Loucy (cell line): Measurements from ENCODE around the gene PCNT.
"Not testable (repeated sequence)": the region's sequence is repeated elsewhere in the genome, so short reads cannot be mapped to it uniquely, and the experiment has no call there.

Experiments used
- H2AFZ ChIP-seq: fragments of 200-600 bp; sonication (generic); 2 replicates; pipeline ENCODE4 v1.6.0; 2016; ENCODE audit warnings: antibody characterized with exemption, mild to moderate bottlenecking, low read length, moderate library complexity
- H3F3A ChIP-seq: fragments of 200-600 bp; 2 replicates; pipeline ENCODE4 v1.6.0; 2016; ENCODE audit warnings: antibody characterized with exemption, low read depth, mild to moderate bottlenecking
- H3K27me3 ChIP-seq: fragments of 200-600 bp; sonication (generic); 2 replicates; pipeline ENCODE4 v1.6.1; 2014; ENCODE audit warnings: low read length, mild to moderate bottlenecking; ENCODE audit not compliant: insufficient read depth, poor library complexity, severe bottlenecking
- H3K36me3 ChIP-seq: fragments of 200-600 bp; sonication (generic); 2 replicates; pipeline ENCODE4 v1.6.1; 2016; ENCODE audit warnings: low read length; ENCODE audit not compliant: insufficient read depth
- H3K4me1 ChIP-seq: fragments of 200-600 bp; sonication (generic); 2 replicates; pipeline ENCODE4 v1.5.1; 2014; ENCODE audit warnings: low read length, mild to moderate bottlenecking; ENCODE audit not compliant: insufficient read depth, poor library complexity, severe bottlenecking
- H3K4me2 ChIP-seq: fragments of 200-600 bp; sonication (generic); 2 replicates; pipeline ENCODE4 v1.6.0; 2014; ENCODE audit warnings: antibody characterized with exemption, low read length, low read depth, mild to moderate bottlenecking; ENCODE audit not compliant: poor library complexity, severe bottlenecking
- H3K4me3 ChIP-seq: fragments of 200-600 bp; sonication (generic); 2 replicates; pipeline ENCODE4 v1.5.1; 2014; ENCODE audit warnings: low read length, mild to moderate bottlenecking, mixed read lengths; ENCODE audit not compliant: poor library complexity, severe bottlenecking
- H3K79me2 ChIP-seq: fragments of 200-600 bp; sonication (generic); 2 replicates; pipeline ENCODE4 v1.6.1; 2014; ENCODE audit warnings: low read length; ENCODE audit not compliant: insufficient read depth
- H3K9ac ChIP-seq: fragments of 200-600 bp; sonication (generic); 2 replicates; pipeline ENCODE4 v1.6.0; 2014; ENCODE audit warnings: mild to moderate bottlenecking, low read depth, low read length, moderate library complexity; ENCODE audit not compliant: poor library complexity, severe bottlenecking
- H3K9me2 ChIP-seq: fragments of 200-600 bp; sonication (generic); replicated peaks from 2 replicates; pipeline ENCODE4 v1.6.1; 2016; ENCODE audit warnings: low read depth, low read length, mixed read lengths
- H3K9me3 ChIP-seq: fragments of 200-600 bp; sonication (generic); 2 replicates; pipeline ENCODE4 v1.6.1; 2014; ENCODE audit warnings: mild to moderate bottlenecking, antibody characterized with exemption, low read length, low read depth; ENCODE audit not compliant: insufficient read depth
- H4K20me1 ChIP-seq: fragments of 200-600 bp; sonication (generic); 2 replicates; pipeline ENCODE4 v1.6.0; 2014; ENCODE audit warnings: antibody characterized with exemption, low read length, mild to moderate bottlenecking; ENCODE audit not compliant: insufficient read depth, poor library complexity, severe bottlenecking
- CTCF ChIP-seq: fragments of 200-600 bp; sonication (generic); conservative IDR thresholded peaks from 2 replicates; pipeline ENCODE4 v1.5.1; 2014; ENCODE audit warnings: mild to moderate bottlenecking, antibody characterized with exemption, low read length
- EZH2phosphoT487 ChIP-seq: fragments of 200-600 bp; IDR thresholded peaks from 2 replicates; pipeline ENCODE4 v1.6.1; 2018; ENCODE audit warnings: antibody characterized with exemption, mild to moderate bottlenecking, moderate library complexity, borderline replicate concordance

Gene PCNT

GRCh38 chr21:46443910-46444309 lies 120.0 kb downstream of the PCNT start:
- H3K9ac ChIP-seq = no peak overlapping the region
- H3K36me3 ChIP-seq = peaks cover 56% of the 10 kb centered on the region
- TF ChIP-seq CTCF (no peak), EZH2phosphoT487 (no peak)

GRCh38 chr21:46448108-46448507 lies 124.2 kb downstream of the PCNT start:
- H3K9me2 ChIP-seq = no peaks in the 10 kb centered on the region
- no peak overlapping the region for H3K4me2 ChIP-seq
- H3K36me3 ChIP-seq = peaks cover 14% of the 10 kb centered on the region; the same call in 1 of the 2 replicates

More at GRCh38 chr21:46443910-46444309, 120.0 kb downstream of the PCNT start:
- no peaks in the 10 kb centered on the region for H3F3A ChIP-seq
- no peak overlapping the region for H2AFZ ChIP-seq
- H3K79me2 ChIP-seq = no peaks in the 10 kb centered on the region
- H3K9me3 ChIP-seq = peaks cover 8% of the 10 kb centered on the region; the same call in 1 of the 2 replicates
- H3K9me2 ChIP-seq = no peaks in the 10 kb centered on the region
- no peak overlapping the region for H3K4me2 ChIP-seq
- H4K20me1 ChIP-seq = no peaks in the 10 kb centered on the region
- no peak overlapping the region for H3K4me3 ChIP-seq
- no peaks in the 10 kb centered on the region for H3K27me3 ChIP-seq
- H3K4me1 ChIP-seq = no peaks in the 10 kb centered on the region

GRCh38 chr21:46448855-46449254 lies 124.9 kb downstream of the PCNT start:
- not testable (repeated sequence) for H3K27me3 ChIP-seq, H3K4me2 ChIP-seq, H3K79me2 ChIP-seq, H3K9me2 ChIP-seq, H3K4me1 ChIP-seq, H3K36me3 ChIP-seq, H2AFZ ChIP-seq, H3F3A ChIP-seq, H4K20me1 ChIP-seq, H3K4me3 ChIP-seq, H3K9ac ChIP-seq
- peaks cover 12% of the 10 kb centered on the region; the same call in 1 of the 2 replicates for H3K9me3 ChIP-seq

More at GRCh38 chr21:46448108-46448507, 124.2 kb downstream of the PCNT start:
- Histone ChIP-seq H3K9me3 (peaks cover 12% of the 10 kb centered on the region; the same call in 1 of the 2 replicates), H3K4me3 (no peak overlapping the region), H3F3A (no peaks in the 10 kb centered on the region), H3K79me2 (no peaks in the 10 kb centered on the region), H3K27me3 (no peaks in the 10 kb centered on the region), H2AFZ (no peak overlapping the region), H3K9ac (no peak overlapping the region), H3K4me1 (no peaks in the 10 kb centered on the region), H4K20me1 (no peaks in the 10 kb centered on the region)
- TF ChIP-seq CTCF (no peak), EZH2phosphoT487 (no peak)

GRCh38 chr21:46452710-46453109 lies 128.8 kb downstream of the PCNT start:
- peaks cover 12% of the 10 kb centered on the region; the same call in 1 of the 2 replicates for H3K9me3 ChIP-seq
- no peak overlapping the region for H3K9ac ChIP-seq
- no peaks in the 10 kb centered on the region for H3K36me3 ChIP-seq
- no peak overlapping the region for H2AFZ ChIP-seq
- peaks cover 23% of the 10 kb centered on the region for H3K79me2 ChIP-seq
- H3K9me2 ChIP-seq = no peaks in the 10 kb centered on the region
- no peaks in the 10 kb centered on the region for H3K27me3 ChIP-seq
- H3K4me1 ChIP-seq = peaks cover 24% of the 10 kb centered on the region
- H3K4me3 ChIP-seq = no peak overlapping the region
- no peaks in the 10 kb centered on the region for H4K20me1 ChIP-seq
- H3K4me2 ChIP-seq = no peak overlapping the region
- H3F3A ChIP-seq = no peaks in the 10 kb centered on the region
- no peak for TF ChIP-seq EZH2phosphoT487
- TF ChIP-seq CTCF = no peak
